ENCODE results near the gene SDHD. TPM values are rescaled to one million over a fixed set of nuclear protein-coding genes. Genes with fewer than 3 reads are reported as not detected.
"Not testable (repeated sequence)": the region's sequence is repeated elsewhere in the genome, so short reads cannot be mapped to it uniquely, and the experiment has no call there.

The SDHD gene
- total RNA-seq, 1 donor from 2014 or later: 67.9 TPM

- Mint-ChIP-seq H3K9me3 (no peaks in the 10 kb centered on the region), H3K27ac (peak within 1 kb of the TSS; percentile 91), H3K4me3 (peak within 1 kb of the TSS; percentile 92), H3K4me1 (ENCODE audit: unreplicated experiment) (peaks cover 16% of the 10 kb centered on the region), H3K36me3 (peaks cover 14% of the 10 kb centered on the region), H3K27me3 (no peaks in the 10 kb centered on the region)
- TF ChIP-seq, protein P1, sequence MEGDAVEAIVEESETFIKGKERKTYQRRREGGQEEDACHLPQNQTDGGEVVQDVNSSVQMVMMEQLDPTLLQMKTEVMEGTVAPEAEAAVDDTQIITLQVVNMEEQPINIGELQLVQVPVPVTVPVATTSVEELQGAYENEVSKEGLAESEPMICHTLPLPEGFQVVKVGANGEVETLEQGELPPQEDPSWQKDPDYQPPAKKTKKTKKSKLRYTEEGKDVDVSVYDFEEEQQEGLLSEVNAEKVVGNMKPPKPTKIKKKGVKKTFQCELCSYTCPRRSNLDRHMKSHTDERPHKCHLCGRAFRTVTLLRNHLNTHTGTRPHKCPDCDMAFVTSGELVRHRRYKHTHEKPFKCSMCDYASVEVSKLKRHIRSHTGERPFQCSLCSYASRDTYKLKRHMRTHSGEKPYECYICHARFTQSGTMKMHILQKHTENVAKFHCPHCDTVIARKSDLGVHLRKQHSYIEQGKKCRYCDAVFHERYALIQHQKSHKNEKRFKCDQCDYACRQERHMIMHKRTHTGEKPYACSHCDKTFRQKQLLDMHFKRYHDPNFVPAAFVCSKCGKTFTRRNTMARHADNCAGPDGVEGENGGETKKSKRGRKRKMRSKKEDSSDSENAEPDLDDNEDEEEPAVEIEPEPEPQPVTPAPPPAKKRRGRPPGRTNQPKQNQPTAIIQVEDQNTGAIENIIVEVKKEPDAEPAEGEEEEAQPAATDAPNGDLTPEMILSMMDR (conservative IDR thresholded peaks at IDR 0.05): peak; percentile 29
- peak; percentile 79 for DNase-seq (ENCODE audit: extremely low spot score, unreplicated experiment)
Measured at GRCh38 chr11:112073941-112074811, 12.5 kb upstream of the SDHD start, which contains the start of the genes NKAPD1 and PIH1D2. Gene NKAPD1, plus strand, starts transcription at chr11:112074299. Its CDS starts 1,276 bp downstream, at chr11:112075575. Gene PIH1D2, minus strand, starts transcription at chr11:112074017. Its CDS starts 843 bp downstream, at chr11:112073174.

GRCh38 chr11:112082729-112083128, 3.9 kb upstream of the SDHD start:
- Mint-ChIP-seq H3K36me3 (peaks cover 44% of the 10 kb centered on the region), H3K27me3 (no peaks in the 10 kb centered on the region), H3K4me1 (ENCODE audit: unreplicated experiment) (peaks cover 12% of the 10 kb centered on the region), H3K27ac (no peak overlapping the region), H3K9me3 (no peaks in the 10 kb centered on the region), H3K4me3 (peak overlapping the region; percentile 33)
- no peak for DNase-seq (ENCODE audit: extremely low spot score, unreplicated experiment)
- TF ChIP-seq, protein P1 (conservative IDR thresholded peaks at IDR 0.05): no peak

GRCh38 chr11:112085822-112086421, 751 bp upstream of the SDHD start:
- DNase-seq (ENCODE audit: extremely low spot score, unreplicated experiment): no peak
- peaks cover 26% of the 10 kb centered on the region for H3K4me1 Mint-ChIP-seq (ENCODE audit: unreplicated experiment)
- TF ChIP-seq, protein P1 (conservative IDR thresholded peaks at IDR 0.05): no peak
- H3K9me3 Mint-ChIP-seq: no peaks in the 10 kb centered on the region
- peak overlapping the region; percentile 99 for H3K4me3 Mint-ChIP-seq
- peaks cover 53% of the 10 kb centered on the region for H3K36me3 Mint-ChIP-seq
- no peaks in the 10 kb centered on the region for H3K27me3 Mint-ChIP-seq
- H3K27ac Mint-ChIP-seq: peak overlapping the region; percentile 91

GRCh38 chr11:112087212-112087611, 539 bp downstream of the SDHD start:
- no peaks in the 10 kb centered on the region for H3K27me3 Mint-ChIP-seq
- H3K36me3 Mint-ChIP-seq: peaks cover 63% of the 10 kb centered on the region
- H3K27ac Mint-ChIP-seq: peak overlapping the region; percentile 91
- DNase-seq (ENCODE audit: extremely low spot score, unreplicated experiment): no peak
- TF ChIP-seq, protein P1 (conservative IDR thresholded peaks at IDR 0.05): no peak
- no peaks in the 10 kb centered on the region for H3K9me3 Mint-ChIP-seq
- H3K4me1 Mint-ChIP-seq (ENCODE audit: unreplicated experiment): peaks cover 26% of the 10 kb centered on the region
- H3K4me3 Mint-ChIP-seq: peak overlapping the region; percentile 99

- H3K9me3 Mint-ChIP-seq; H3K4me1 Mint-ChIP-seq (ENCODE audit: unreplicated experiment); H3K27me3 Mint-ChIP-seq; H3K27ac Mint-ChIP-seq; DNase-seq (ENCODE audit: extremely low spot score, unreplicated experiment); H3K4me3 Mint-ChIP-seq: not testable (repeated sequence)
- H3K36me3 Mint-ChIP-seq: peaks cover 25% of the 10 kb centered on the region
Measured at GRCh38 chr11:112095302-112095701, 8.6 kb downstream of the SDHD start.

- Mint-ChIP-seq H3K27me3 (no peaks in the 10 kb centered on the region), H3K27ac (no peak overlapping the region), H3K9me3 (no peaks in the 10 kb centered on the region), H3K4me3 (no peak overlapping the region), H3K4me1 (ENCODE audit: unreplicated experiment) (no peaks in the 10 kb centered on the region), H3K36me3 (peaks cover 22% of the 10 kb centered on the region)
- no peak for DNase-seq (ENCODE audit: extremely low spot score, unreplicated experiment)
- TF ChIP-seq, protein P1 (conservative IDR thresholded peaks at IDR 0.05): no peak
Measured at GRCh38 chr11:112096194-112096593, 9.5 kb downstream of the SDHD start.
